Measurements from ENCODE around the gene ZNF417. TPM values are rescaled to one million over a fixed set of nuclear protein-coding genes. Genes with fewer than 3 reads are reported as not detected.
"Not testable (repeated sequence)": the region's sequence is repeated elsewhere in the genome, so short reads cannot be mapped to it uniquely, and the experiment has no call there.

The ZNF417 gene
- total and polyA plus RNA-seq, 2 of the 13 experiments (the other 11 are each of a cell fraction or from before 2014, with no cell fraction given) = 2.9 to 13.7 TPM

DNA sequence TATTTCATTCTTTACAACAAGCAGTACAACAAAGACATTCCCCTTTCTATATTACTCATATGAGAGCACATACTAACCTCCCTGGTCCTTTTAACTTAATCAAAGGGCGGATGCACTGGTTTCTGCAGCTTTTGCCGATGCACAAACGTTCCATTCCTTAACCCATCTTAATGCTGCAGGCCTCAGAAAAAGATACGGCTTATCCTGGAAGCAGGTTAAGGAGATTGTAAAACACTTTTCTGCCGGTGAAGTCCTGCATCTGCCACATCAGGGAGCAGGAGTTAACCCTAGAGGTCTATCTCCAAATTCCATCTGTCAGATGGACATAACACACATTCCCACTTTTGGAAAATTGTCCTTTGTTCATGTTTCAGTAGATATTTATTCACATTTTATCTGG lies 16.1 kb downstream of the ZNF417 start (continued):
- TF ChIP-seq RFXAP (CRISPR knock-in tag; IDR thresholded peaks at IDR 0.05; ENCODE audit: borderline replicate concordance) = no peak

DNA sequence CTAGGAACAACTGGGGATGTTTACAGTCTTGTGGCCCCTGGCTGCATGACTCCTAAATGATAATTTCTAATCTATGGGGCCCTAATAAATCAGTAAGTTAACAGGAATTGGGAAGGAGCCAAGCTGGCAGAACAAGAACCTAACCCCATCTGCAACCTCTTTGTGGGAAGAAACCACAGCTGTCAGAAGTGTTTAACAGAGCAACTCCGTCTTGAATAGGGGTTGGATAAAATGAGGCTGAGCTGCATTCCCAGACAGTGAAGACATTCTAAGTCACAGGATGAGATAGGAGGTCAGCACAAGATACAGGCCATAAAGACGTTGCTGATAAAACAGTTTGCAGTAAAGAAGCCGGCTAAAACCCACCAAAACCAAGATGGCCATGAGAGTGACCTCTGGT lies 25.7 kb downstream of the ZNF417 start:
- DNase-seq (ENCODE audit: low spot score); H3K4me3 ChIP-seq (replicated peaks in 1 of 3; ENCODE audit: insufficient read depth in 1 of 3, low read depth in 2 of 3, low read length in 3 of 3); H3K9me3 ChIP-seq (ENCODE audit: low read length); ATAC-seq; H3K9ac ChIP-seq (ENCODE audit: insufficient read depth, low read depth, low read length); intact Hi-C loops (cut with micrococcal nuclease; ENCODE audit: unreplicated experiment); H3K4me2 ChIP-seq (ENCODE audit: low read depth, low read length); BruUV-seq (replicated peaks); H3K79me2 ChIP-seq (ENCODE audit: insufficient read depth, low read length); H2AFZ ChIP-seq (ENCODE audit: low read length); H3K4me1 ChIP-seq (ENCODE audit: insufficient read depth, low read length); in situ Hi-C loops (cut with HindIII; ENCODE audit: extremely low pct_ligation_motif_present, low pct_unique_long_range_greater_than_20kb); H3K36me3 ChIP-seq (replicated peaks in 1 of 2; ENCODE audit: control insufficient read depth in 1 of 2, insufficient read depth in 2 of 2, low read length in 2 of 2); FAIRE-seq; POLR2A ChIA-PET; CTCF ChIA-PET (ENCODE audit: low intra/inter-chr PET ratio, low total read pairs); H3K27ac ChIP-seq (ENCODE audit: extremely low read length, insufficient read depth, low read length); H3K27me3 ChIP-seq (ENCODE audit: control insufficient read depth in 1 of 2, insufficient read depth in 2 of 2, low read length in 2 of 2); H4K20me1 ChIP-seq (ENCODE audit: insufficient read depth, low read length): not testable (repeated sequence)
- 72% methylated on average over 3 of the region's 3 CpGs for WGBS (ENCODE audit: low lambda C conversion rate)

DNA sequence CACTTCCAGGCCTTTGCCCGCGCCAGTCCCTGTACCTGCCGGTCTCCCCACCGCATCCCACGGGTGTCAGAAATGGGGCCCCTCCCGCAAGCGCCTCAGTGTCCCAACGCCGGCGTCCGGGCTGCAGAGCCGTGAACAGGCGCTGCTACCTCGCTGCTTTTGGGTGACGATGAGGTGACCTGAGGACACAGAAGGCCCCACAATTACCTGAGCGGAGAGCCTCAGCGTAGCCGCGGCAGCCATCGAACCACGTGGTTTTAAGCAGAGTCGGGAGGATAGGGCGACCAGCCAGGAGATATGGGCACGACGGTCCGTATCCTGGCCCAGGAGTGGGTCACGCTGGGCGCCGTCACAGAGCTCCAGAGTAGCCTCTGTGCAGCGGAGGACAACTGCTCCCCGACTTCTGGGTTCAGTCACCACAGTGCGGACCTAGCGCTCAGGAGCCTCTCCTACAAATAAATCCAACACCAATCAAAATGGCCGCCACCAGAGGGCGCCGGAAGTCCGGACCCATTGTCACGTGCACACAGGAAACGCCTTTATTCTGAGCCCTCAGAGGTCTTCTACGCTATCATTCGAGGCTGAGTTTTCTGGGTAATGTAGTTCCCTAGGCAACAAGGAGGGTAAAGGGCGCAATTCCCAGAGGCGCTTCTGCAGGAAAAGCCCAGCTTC lies 27.7 kb downstream of the ZNF417 start, which contains the start of gene ZNF814:
TSS of gene ZNF814 (minus strand) at position 478 of the 672 bp plus-strand sequence. CDS start at position 243, 235 bp downstream.
- no peaks in the 10 kb centered on the region for H3K79me2 ChIP-seq (ENCODE audit: insufficient read depth, low read length)
- H4K20me1 ChIP-seq (ENCODE audit: insufficient read depth, low read length) = no peaks in the 10 kb centered on the region
- FAIRE-seq (no peak), DNase-seq (ENCODE audit: low spot score) (no peak), ATAC-seq (peak; percentile 26; the same call in 2 of the 3 replicates)
- in situ Hi-C loops (cut with HindIII; ENCODE audit: extremely low pct_ligation_motif_present, low pct_unique_long_range_greater_than_20kb) (no loop called here), intact Hi-C loops (cut with micrococcal nuclease; ENCODE audit: unreplicated experiment) (no loop called here)
- H3K9ac ChIP-seq (ENCODE audit: insufficient read depth, low read depth, low read length) = no peak within 1 kb of the TSS
- BruUV-seq (replicated peaks) = no TSS peak
- H3K36me3 ChIP-seq (replicated peaks in 1 of 2; ENCODE audit: control insufficient read depth in 1 of 2, insufficient read depth in 2 of 2, low read length in 2 of 2) = no peaks in the 10 kb centered on the region
- ChIA-PET POLR2A (no interaction called here), CTCF (ENCODE audit: low intra/inter-chr PET ratio, low total read pairs) (interaction anchor here (1.2 kb wide), 1 partner anchor 266 kb away, joined by 4 read pairs; no protein-coding TSS in a partner anchor)
- no peak within 1 kb of the TSS for H3K27ac ChIP-seq (ENCODE audit: extremely low read length, insufficient read depth, low read length)
- no peaks in the 10 kb centered on the region for H3K27me3 ChIP-seq (ENCODE audit: control insufficient read depth in 1 of 2, insufficient read depth in 2 of 2, low read length in 2 of 2)
- no peak within 1 kb of the TSS for H3K4me2 ChIP-seq (ENCODE audit: low read depth, low read length)
- WGBS (ENCODE audit: low lambda C conversion rate) = 98% methylated on average over 38 of the region's 43 CpGs
- no peak within 1 kb of the TSS for H2AFZ ChIP-seq (ENCODE audit: low read length)
- H3K4me1 ChIP-seq (ENCODE audit: insufficient read depth, low read length) = no peaks in the 10 kb centered on the region
- H3K4me3 ChIP-seq (replicated peaks in 1 of 3; ENCODE audit: insufficient read depth in 1 of 3, low read depth in 2 of 3, low read length in 3 of 3) = no peak within 1 kb of the TSS
- H3K9me3 ChIP-seq (ENCODE audit: low read length) = no peaks in the 10 kb centered on the region
- TF ChIP-seq ZNF160 (CRISPR knock-in tag; IDR thresholded peaks at IDR 0.05) (no peak), ZNF816 (CRISPR knock-in tag; IDR thresholded peaks at IDR 0.05; ENCODE audit: borderline replicate concordance) (no peak), ZBTB10 (CRISPR knock-in tag; IDR thresholded peaks at IDR 0.05; ENCODE audit: borderline replicate concordance) (no peak), THAP11 (CRISPR knock-in tag; IDR thresholded peaks at IDR 0.05) (peak; percentile 72), SMYD3 (CRISPR knock-in tag; IDR thresholded peaks at IDR 0.05) (no peak), ZBTB38 (CRISPR knock-in tag; IDR thresholded peaks at IDR 0.05) (peak; percentile 46; the same call in 1 of the 2 replicates), STAG1 (CRISPR knock-in tag; IDR thresholded peaks at IDR 0.05) (0 out of 2 replicates have a peak, but pooled peaks have one; percentile 10), ZBTB33 (CRISPR knock-in tag; IDR thresholded peaks at IDR 0.05) (peak; percentile 87; the same call in 1 of the 2 replicates), PREB (CRISPR knock-in tag; IDR thresholded peaks at IDR 0.05) (no peak)

Data from HepG2 (cell line).